Lower lobe of right lung (tissue), 2 donors: ENCODE measurements around the gene NMU. TPM values are rescaled to one million over a fixed set of nuclear protein-coding genes. Genes with fewer than 3 reads are reported as not detected.

Experiments used
- ATAC-seq, 2 donors: fragments of 200-7000 bp; cut with Tn5 transposase; one replicate each; pipeline ENCODE4 v1.9.1; 2020 to 2022; ENCODE audit warnings: mild to moderate bottlenecking in 2 of 2, moderate library complexity in 2 of 2
- DNase-seq: peaks from one replicate; pipeline ENCODE4 v3.0.0-alpha.2; 2020
- H3K27ac ChIP-seq: fragments of 200-600 bp; one replicate; pipeline ENCODE4 v1.8.0; 2022
- H3K27me3 ChIP-seq: fragments of 200-600 bp; one replicate; pipeline ENCODE4 v1.8.0; 2022; ENCODE audit warnings: low read depth
- H3K36me3 ChIP-seq: fragments of 200-600 bp; one replicate; pipeline ENCODE4 v1.8.0; 2022; ENCODE audit warnings: mild to moderate bottlenecking
- H3K4me1 ChIP-seq: fragments of 200-600 bp; one replicate; pipeline ENCODE4 v1.8.0; 2022
- H3K4me3 ChIP-seq: fragments of 200-600 bp; one replicate; pipeline ENCODE4 v1.8.0; 2022; ENCODE audit warnings: mild to moderate bottlenecking
- H3K9me3 ChIP-seq: fragments of 200-600 bp; one replicate; pipeline ENCODE4 v1.8.0; 2022
- intact Hi-C: fragments of 100-400 bp; cut with DNase I; formaldehyde crosslinking; loops from one replicate; pipeline ENCODE4 v1.11.0; 2022
- total RNA-seq: library from RNA; stranded (reverse); fragmentation: NEBNext Ultra II Directional; extraction: Animal tissue kit (Norgen Biotek cat#: 25700); gene quantifications from one replicate; pipeline ENCODE4 v1.2.1, GENCODE V29; 2021
- TF ChIP-seq, protein P1 (sequence below): fragments of 200-600 bp; IDR thresholded peaks from one replicate; pipeline ENCODE4 v1.8.0; 2022; ENCODE audit warnings: antibody characterized with exemption, mild to moderate bottlenecking
- donor health status: DM: no; HTN: yes; CAD: no; lungs with severe emphysema.

NMU gene
- total RNA-seq, 1 donor from 2014 or later, result 0.83 TPM

DNA sequence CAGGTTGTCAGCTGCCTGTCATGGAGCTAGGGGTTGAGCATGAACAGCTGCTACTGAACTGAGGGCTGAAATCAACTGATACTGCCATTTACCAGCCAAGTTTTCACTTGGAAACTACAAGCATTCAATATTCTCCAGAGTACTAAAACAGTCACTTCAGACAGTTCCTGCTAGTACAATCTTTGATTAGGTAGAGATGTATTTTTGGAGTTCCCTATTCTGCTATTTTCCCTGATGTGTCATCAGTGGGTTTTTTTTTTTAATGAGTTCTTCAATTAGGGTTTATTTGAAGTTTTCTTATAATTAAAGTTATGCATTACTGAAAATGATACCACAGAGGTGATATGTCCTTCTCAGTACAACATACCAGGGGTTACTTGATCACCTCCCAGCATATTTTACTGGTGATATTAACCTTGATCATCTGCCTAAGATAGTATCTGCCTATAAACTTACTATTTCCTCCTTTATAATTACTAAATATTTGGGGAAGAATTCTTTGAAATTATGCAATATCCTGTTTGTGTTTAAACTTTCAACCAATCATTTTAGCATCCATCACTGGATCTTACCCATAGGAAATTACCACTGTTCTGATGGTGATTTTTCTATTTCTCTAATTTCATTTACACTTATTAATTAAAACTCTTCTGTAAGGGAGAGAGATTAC, 57.6 kb downstream of the NMU start:
- Histone ChIP-seq H3K27ac (no peak overlapping the region), H3K4me3 (no peak overlapping the region), H3K27me3 (no peaks in the 10 kb centered on the region), H3K4me1 (no peaks in the 10 kb centered on the region), H3K9me3 (peaks cover 21% of the 10 kb centered on the region), H3K36me3 (no peaks in the 10 kb centered on the region)
- intact Hi-C loops, result no loop called here
- TF ChIP-seq, protein P1, sequence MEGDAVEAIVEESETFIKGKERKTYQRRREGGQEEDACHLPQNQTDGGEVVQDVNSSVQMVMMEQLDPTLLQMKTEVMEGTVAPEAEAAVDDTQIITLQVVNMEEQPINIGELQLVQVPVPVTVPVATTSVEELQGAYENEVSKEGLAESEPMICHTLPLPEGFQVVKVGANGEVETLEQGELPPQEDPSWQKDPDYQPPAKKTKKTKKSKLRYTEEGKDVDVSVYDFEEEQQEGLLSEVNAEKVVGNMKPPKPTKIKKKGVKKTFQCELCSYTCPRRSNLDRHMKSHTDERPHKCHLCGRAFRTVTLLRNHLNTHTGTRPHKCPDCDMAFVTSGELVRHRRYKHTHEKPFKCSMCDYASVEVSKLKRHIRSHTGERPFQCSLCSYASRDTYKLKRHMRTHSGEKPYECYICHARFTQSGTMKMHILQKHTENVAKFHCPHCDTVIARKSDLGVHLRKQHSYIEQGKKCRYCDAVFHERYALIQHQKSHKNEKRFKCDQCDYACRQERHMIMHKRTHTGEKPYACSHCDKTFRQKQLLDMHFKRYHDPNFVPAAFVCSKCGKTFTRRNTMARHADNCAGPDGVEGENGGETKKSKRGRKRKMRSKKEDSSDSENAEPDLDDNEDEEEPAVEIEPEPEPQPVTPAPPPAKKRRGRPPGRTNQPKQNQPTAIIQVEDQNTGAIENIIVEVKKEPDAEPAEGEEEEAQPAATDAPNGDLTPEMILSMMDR, result no peak
- DNase-seq (no peak), ATAC-seq (no peak)

DNA sequence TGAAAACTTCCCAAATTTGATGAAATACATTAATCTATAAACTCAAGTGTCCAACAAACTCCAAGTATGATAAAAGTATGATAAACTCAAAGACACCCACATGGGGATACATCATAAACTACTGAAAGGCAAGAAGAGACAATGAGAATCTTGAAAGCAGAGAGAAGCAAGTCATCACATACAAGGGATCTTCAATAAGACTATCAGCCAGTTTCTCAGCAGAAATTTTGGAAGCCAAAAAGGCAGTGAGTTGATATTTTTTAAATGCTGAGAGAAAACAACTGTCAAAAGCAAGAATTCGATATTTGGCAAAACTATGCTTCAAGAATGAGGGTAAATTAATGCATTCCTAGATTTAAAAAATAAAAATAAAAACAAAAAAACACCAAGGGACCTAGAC, 60.6 kb downstream of the NMU start:
- Histone ChIP-seq H3K27ac (no peak overlapping the region), H3K36me3 (no peaks in the 10 kb centered on the region), H3K4me1 (no peaks in the 10 kb centered on the region), H3K27me3 (no peaks in the 10 kb centered on the region), H3K9me3 (peaks cover 15% of the 10 kb centered on the region), H3K4me3 (no peak overlapping the region)
- TF ChIP-seq, protein P1, result no peak
- ATAC-seq (no peak), DNase-seq (no peak)
- intact Hi-C loops, result no loop called here

DNA sequence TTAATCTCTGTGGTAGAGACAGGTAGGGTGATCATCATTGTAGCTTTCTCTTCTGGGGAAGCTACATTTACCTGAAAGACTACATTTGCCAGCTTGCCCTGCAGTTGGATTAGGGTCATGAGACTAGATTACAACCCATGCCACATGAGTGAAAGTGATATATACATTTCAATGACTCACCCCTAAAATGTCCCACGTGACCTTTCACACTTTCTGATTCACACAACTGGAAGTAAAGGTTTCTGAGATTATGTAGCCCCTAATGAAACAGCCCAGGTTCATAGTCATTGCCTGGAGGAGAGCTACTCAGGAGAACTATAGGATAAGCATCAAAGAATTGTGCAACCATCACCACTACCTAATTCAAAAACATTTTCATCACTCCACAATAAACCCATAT, 61.8 kb downstream of the NMU start:
- no peak for DNase-seq
- Histone ChIP-seq H3K27ac (no peak overlapping the region), H3K36me3 (no peaks in the 10 kb centered on the region), H3K4me1 (no peaks in the 10 kb centered on the region), H3K4me3 (no peak overlapping the region), H3K27me3 (no peaks in the 10 kb centered on the region), H3K9me3 (peaks cover 15% of the 10 kb centered on the region)
- TF ChIP-seq, protein P1, result no peak
- intact Hi-C loops, result no loop called here
- ATAC-seq, result no peak

DNA sequence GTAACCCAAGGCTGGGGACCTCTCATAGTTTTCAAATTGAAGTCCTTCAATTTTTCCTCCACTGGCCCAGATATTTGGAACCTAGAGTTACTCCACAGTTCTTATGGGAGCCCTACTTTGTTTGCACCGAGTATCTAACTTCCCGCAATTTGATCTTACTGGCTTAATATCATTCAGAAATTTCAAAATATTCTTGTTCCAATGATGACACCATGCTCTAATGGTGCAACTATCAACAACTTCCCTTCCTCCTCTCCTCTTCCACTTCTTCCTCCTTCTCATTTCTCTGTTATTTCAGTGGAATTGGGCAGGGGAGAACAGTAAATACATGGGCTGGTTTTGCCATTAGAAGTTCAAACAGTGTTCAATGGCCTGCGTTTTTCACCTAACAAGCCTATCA, 64.3 kb downstream of the NMU start:
- intact Hi-C loops, result no loop called here
- DNase-seq, result no peak
- TF ChIP-seq, protein P1, result no peak

DNA sequence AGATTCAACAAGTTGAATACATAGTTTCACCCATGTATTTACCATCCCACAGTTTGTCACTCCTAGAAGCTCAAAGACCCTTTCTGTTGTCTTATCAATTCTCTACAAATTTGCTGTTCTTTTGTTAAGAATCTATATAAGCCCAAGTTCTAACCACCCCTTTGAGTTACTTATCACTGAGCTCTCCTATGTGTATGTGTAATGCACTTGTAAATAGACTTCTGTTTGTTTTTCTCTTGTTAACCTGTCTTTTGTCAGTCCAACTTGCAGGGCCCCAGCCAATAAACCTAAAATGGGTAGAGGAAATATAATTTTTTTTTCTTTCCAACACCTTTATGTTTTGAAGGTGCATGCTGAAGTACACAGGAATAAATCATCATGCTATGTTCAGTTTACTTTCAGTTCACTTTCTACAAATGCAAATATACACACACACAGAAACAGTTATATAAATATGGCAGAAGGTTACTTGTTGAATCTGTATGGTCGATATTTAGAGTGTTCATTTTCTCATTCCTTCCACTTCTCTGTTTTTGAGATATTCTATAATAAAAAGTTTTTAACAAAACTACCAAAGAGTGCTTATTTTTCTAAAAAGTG, 67.1 kb downstream of the NMU start:
- H3K4me1 ChIP-seq, result no peaks in the 10 kb centered on the region
- ATAC-seq, result no peak
- intact Hi-C loops, result no loop called here

More for the DNA sequence above, 64.3 kb downstream of the NMU start:
- no peaks in the 10 kb centered on the region for H3K36me3 ChIP-seq
- no peak for ATAC-seq
- H3K27ac ChIP-seq, result no peak overlapping the region
- no peaks in the 10 kb centered on the region for H3K4me1 ChIP-seq
- H3K4me3 ChIP-seq, result no peak overlapping the region
- peaks cover 12% of the 10 kb centered on the region for H3K9me3 ChIP-seq
- H3K27me3 ChIP-seq, result no peaks in the 10 kb centered on the region

More for the DNA sequence above, 67.1 kb downstream of the NMU start:
- Histone ChIP-seq H3K9me3 (no peaks in the 10 kb centered on the region), H3K27ac (no peak overlapping the region), H3K27me3 (no peaks in the 10 kb centered on the region), H3K36me3 (no peaks in the 10 kb centered on the region), H3K4me3 (no peak overlapping the region)
- DNase-seq, result no peak
- TF ChIP-seq, protein P1, result no peak
